Measurements from ENCODE around the gene SLC26A8. TPM values are rescaled to one million over a fixed set of nuclear protein-coding genes. Genes with fewer than 3 reads are reported as not detected.

SLC26A8 gene
- total RNA-seq, 1 experiment from 2014 or later, result 0.09 TPM

- no peak overlapping the region for H3K4me2 ChIP-seq (ENCODE audit: insufficient read depth, insufficient read length, low read length)
- H3K23ac ChIP-seq (ENCODE audit: insufficient read length, low read depth, low read length), result no peak overlapping the region
- H3T11ph ChIP-seq (ENCODE audit: low read length), result no peak overlapping the region
- H3K14ac ChIP-seq (ENCODE audit: insufficient read depth, low read length), result no peak overlapping the region
- no peaks in the 10 kb centered on the region; the same call in 1 of the 2 replicates for H3K4me1 ChIP-seq (ENCODE audit: insufficient read depth, low read length)
- H3K4me3 Mint-ChIP-seq, result no peak overlapping the region
- peaks cover 7 to 40% of the 10 kb centered on the region in 2 experiments for H3K4me1 Mint-ChIP-seq
- no peaks in the 10 kb centered on the region for H4K20me1 ChIP-seq (ENCODE audit: control insufficient read depth, insufficient read depth, insufficient read length)
- no peaks in the 10 kb centered on the region for H3K23me2 ChIP-seq (ENCODE audit: insufficient read length, low read depth, low read length, poor library complexity, severe bottlenecking)
- no peak overlapping the region for H3K4ac ChIP-seq (ENCODE audit: low read depth, low read length)
- no peak overlapping the region for H4K8ac ChIP-seq (replicated peaks; ENCODE audit: insufficient read length, low read depth, low read length)
- H3K36me3 Mint-ChIP-seq (ENCODE audit: insufficient read depth in 1 of 3, low read depth in 3 of 3), result peaks cover 0 to 3% (median 0%) of the 10 kb centered on the region in 3 experiments; a peak in 2 of 7 replicates
- no peak overlapping the region for H3K18ac ChIP-seq (ENCODE audit: insufficient read length, low read depth, low read length)
- no peak overlapping the region for H2BK15ac ChIP-seq (ENCODE audit: low read depth, low read length)
- no peak overlapping the region for H2BK20ac ChIP-seq (ENCODE audit: low read depth, low read length, poor library complexity, severe bottlenecking)
- no peak overlapping the region for H2AFZ ChIP-seq (ENCODE audit: low read length)
- no peak for TF ChIP-seq CTCF (conservative IDR thresholded peaks at IDR 0.05)
- no peak overlapping the region for H2BK120ac ChIP-seq (ENCODE audit: low read depth, low read length, poor library complexity, severe bottlenecking)
- H3K9me3 ChIP-seq (ENCODE audit: control insufficient read depth, low read depth, low read length), result no peaks in the 10 kb centered on the region
- no peak overlapping the region for H2AK5ac ChIP-seq (ENCODE audit: insufficient read length, low read length)
- no peak overlapping the region for H2BK5ac ChIP-seq (ENCODE audit: insufficient read length, low read length)
- H3K56ac ChIP-seq (ENCODE audit: insufficient read length, low read depth, low read length), result no peak overlapping the region
- H3K79me1 ChIP-seq (ENCODE audit: insufficient read depth, low read depth, low read length, poor library complexity, severe bottlenecking), result peaks cover 6% of the 10 kb centered on the region
- H3K27me3 Mint-ChIP-seq (ENCODE audit: low read depth), result no peaks in the 10 kb centered on the region
- H4K91ac ChIP-seq (ENCODE audit: insufficient read length, low read depth, low read length), result no peak overlapping the region
- peaks cover 17% of the 10 kb centered on the region; the same call in 1 of the 2 replicates for H3K79me2 ChIP-seq (ENCODE audit: insufficient read depth, low read length)
- no peaks in the 10 kb centered on the region for H3K9me3 Mint-ChIP-seq
- no CpG with 5 or more reads among the region's 3 CpGs for WGBS (ENCODE audit: extremely low coverage, insufficient read length, low lambda C conversion rate)
- DNase-seq, result no peak
- no peak overlapping the region for H3K9ac ChIP-seq (ENCODE audit: extremely low read depth, insufficient read length, low read length)
- no peak overlapping the region for H2BK12ac ChIP-seq (ENCODE audit: insufficient read length, low read depth, low read length)
- H3K27ac Mint-ChIP-seq, result no peak overlapping the region
- H3K27me3 ChIP-seq (ENCODE audit: insufficient read depth, low read length), result no peaks in the 10 kb centered on the region
- H4K5ac ChIP-seq (ENCODE audit: insufficient read length, low read depth, low read length), result no peak overlapping the region
- no peak overlapping the region for H3K27ac ChIP-seq (ENCODE audit: insufficient read length, low read depth, low read length)
Measured at GRCh38 chr6:36034441-36034840, 10.0 kb upstream of the SLC26A8 start.
